ENCODE data around the gene ENGASE.

ENGASE gene

GRCh38 chr17:79096477-79096876 lies 21.9 kb downstream of the ENGASE start:
- Histone ChIP-seq H3K27me3 (peaks cover 82% of the 10 kb centered on the region), H3K9me3 (no peaks in the 10 kb centered on the region), H3K36me3 (no peaks in the 10 kb centered on the region), H3K4me1 (ENCODE audit: control insufficient read depth in 1 of 2, insufficient read depth in 1 of 2, low read depth in 1 of 2, low read length in 1 of 2) (no peaks in the 10 kb centered on the region), H3K27ac (no peak overlapping the region), H3K4me3 (ENCODE audit: low read depth in 1 of 2, low read length in 1 of 2) (no peak overlapping the region)
- TF ChIP-seq CTCF (IDR thresholded peaks at IDR 0.05) = no peak

GRCh38 chr17:79097226-79098055 lies 22.8 kb downstream of the ENGASE start:
- Histone ChIP-seq H3K27me3 (peaks cover 91% of the 10 kb centered on the region), H3K36me3 (no peaks in the 10 kb centered on the region), H3K4me1 (ENCODE audit: control insufficient read depth in 1 of 2, insufficient read depth in 1 of 2, low read depth in 1 of 2, low read length in 1 of 2) (no peaks in the 10 kb centered on the region), H3K9me3 (no peaks in the 10 kb centered on the region), H3K4me3 (ENCODE audit: low read depth in 1 of 2, low read length in 1 of 2) (no peak overlapping the region), H3K27ac (no peak overlapping the region)
- TF ChIP-seq CTCF (IDR thresholded peaks at IDR 0.05) = no peak

- no peaks in the 10 kb centered on the region for H3K4me1 ChIP-seq (ENCODE audit: control insufficient read depth in 1 of 2, insufficient read depth in 1 of 2, low read depth in 1 of 2, low read length in 1 of 2)
- TF ChIP-seq CTCF (IDR thresholded peaks at IDR 0.05) = no peak
- H3K4me3 ChIP-seq (ENCODE audit: low read depth in 1 of 2, low read length in 1 of 2) = no peak overlapping the region
- H3K27ac ChIP-seq = no peak overlapping the region
- H3K27me3 ChIP-seq = peaks cover 92% of the 10 kb centered on the region
- H3K36me3 ChIP-seq = no peaks in the 10 kb centered on the region
- no peaks in the 10 kb centered on the region for H3K9me3 ChIP-seq
Measured at GRCh38 chr17:79098282-79098867, 23.8 kb downstream of the ENGASE start.

- no peaks in the 10 kb centered on the region for H3K4me1 ChIP-seq (ENCODE audit: control insufficient read depth in 1 of 2, insufficient read depth in 1 of 2, low read depth in 1 of 2, low read length in 1 of 2)
- H3K36me3 ChIP-seq = no peaks in the 10 kb centered on the region
- peaks cover 90% of the 10 kb centered on the region for H3K27me3 ChIP-seq
Measured at GRCh38 chr17:79100405-79100804, 25.8 kb downstream of the ENGASE start.

GRCh38 chr17:79101111-79101673 lies 26.6 kb downstream of the ENGASE start:
- Histone ChIP-seq H3K9me3 (no peaks in the 10 kb centered on the region), H3K4me1 (ENCODE audit: control insufficient read depth in 1 of 2, insufficient read depth in 1 of 2, low read depth in 1 of 2, low read length in 1 of 2) (no peaks in the 10 kb centered on the region), H3K36me3 (no peaks in the 10 kb centered on the region), H3K27me3 (peaks cover 86% of the 10 kb centered on the region), H3K4me3 (ENCODE audit: low read depth in 1 of 2, low read length in 1 of 2) (no peak overlapping the region), H3K27ac (no peak overlapping the region)
- TF ChIP-seq CTCF (IDR thresholded peaks at IDR 0.05) = no peak

More at GRCh38 chr17:79100405-79100804, 25.8 kb downstream of the ENGASE start:
- no peaks in the 10 kb centered on the region for H3K9me3 ChIP-seq
- H3K27ac ChIP-seq = no peak overlapping the region
- no peak for TF ChIP-seq CTCF (IDR thresholded peaks at IDR 0.05)
- H3K4me3 ChIP-seq (ENCODE audit: low read depth in 1 of 2, low read length in 1 of 2) = no peak overlapping the region

All from neutrophil (primary cell).